ENCODE results near the gene RPS6KA3. TPM values are rescaled to one million over a fixed set of nuclear protein-coding genes. Genes with fewer than 3 reads are reported as not detected.

RPS6KA3 gene
- total and polyA plus RNA-seq, 2 experiments from 2014 or later = 38.6 to 99.4 TPM

- Histone ChIP-seq H3K4me1 (ENCODE audit: insufficient read depth) (no peaks in the 10 kb centered on the region), H3K36me3 (replicated peaks; ENCODE audit: insufficient read depth, low read depth) (no peaks in the 10 kb centered on the region), H3K79me2 (no peaks in the 10 kb centered on the region), H3K9me3 (ENCODE audit: low read depth) (no peaks in the 10 kb centered on the region), H3K4me3 (no peak overlapping the region), H3K27me3 (no peaks in the 10 kb centered on the region), H3K9me2 (replicated peaks; ENCODE audit: insufficient read depth) (no peaks in the 10 kb centered on the region), H3K4me2 (no peak overlapping the region), H4K20me1 (ENCODE audit: insufficient read depth, poor library complexity, severe bottlenecking) (no peaks in the 10 kb centered on the region), H3K27ac (no peak overlapping the region), H2AFZ (no peak overlapping the region)
- TF ChIP-seq CTCF (IDR thresholded peaks at IDR 0.05; ENCODE audit: poor library complexity) (no peak), EZH2 (IDR thresholded peaks at IDR 0.05; ENCODE audit: borderline replicate concordance) (no peak), EZH2phosphoT487 (IDR thresholded peaks at IDR 0.05; ENCODE audit: low read depth, severe bottlenecking, unreplicated experiment) (no peak)
- WGBS (ENCODE audit: low lambda C conversion rate, missing lambda C conversion rate) = 54% methylated on average over 1 of the region's 1 CpG
- no peak for DNase-seq (ENCODE audit: low spot score)
Observed at GRCh38 chrX:20284992-20285391, 18.3 kb upstream of the RPS6KA3 start.

GRCh38 chrX:20284444-20284843 lies 17.7 kb upstream of the RPS6KA3 start:
- Histone ChIP-seq H4K20me1 (ENCODE audit: insufficient read depth, poor library complexity, severe bottlenecking) (no peaks in the 10 kb centered on the region), H3K4me3 (no peak overlapping the region), H3K4me2 (no peak overlapping the region), H3K36me3 (replicated peaks; ENCODE audit: insufficient read depth, low read depth) (no peaks in the 10 kb centered on the region), H3K27me3 (no peaks in the 10 kb centered on the region), H3K79me2 (no peaks in the 10 kb centered on the region), H2AFZ (no peak overlapping the region), H3K9me3 (ENCODE audit: low read depth) (no peaks in the 10 kb centered on the region), H3K4me1 (ENCODE audit: insufficient read depth) (no peaks in the 10 kb centered on the region), H3K9me2 (replicated peaks; ENCODE audit: insufficient read depth) (no peaks in the 10 kb centered on the region), H3K27ac (no peak overlapping the region)
- no peak for DNase-seq (ENCODE audit: low spot score)
- TF ChIP-seq CTCF (IDR thresholded peaks at IDR 0.05; ENCODE audit: poor library complexity) = no peak
- no peak for TF ChIP-seq EZH2 (IDR thresholded peaks at IDR 0.05; ENCODE audit: borderline replicate concordance)
- TF ChIP-seq EZH2phosphoT487 (IDR thresholded peaks at IDR 0.05; ENCODE audit: low read depth, severe bottlenecking, unreplicated experiment) = no peak
- 71% methylated on average over 1 of the region's 1 CpG for WGBS (ENCODE audit: low lambda C conversion rate, missing lambda C conversion rate)

GRCh38 chrX:20280938-20281337 lies 14.2 kb upstream of the RPS6KA3 start:
- WGBS (ENCODE audit: low lambda C conversion rate, missing lambda C conversion rate) = 85% methylated on average over 4 of the region's 4 CpGs
- H3K27ac ChIP-seq = no peak overlapping the region
- H3K36me3 ChIP-seq (replicated peaks; ENCODE audit: insufficient read depth, low read depth) = no peaks in the 10 kb centered on the region
- H3K4me3 ChIP-seq = no peak overlapping the region
- H3K4me2 ChIP-seq = no peak overlapping the region
- H3K79me2 ChIP-seq = no peaks in the 10 kb centered on the region
- no peak overlapping the region for H2AFZ ChIP-seq
- no peaks in the 10 kb centered on the region for H3K4me1 ChIP-seq (ENCODE audit: insufficient read depth)
- no peaks in the 10 kb centered on the region for H3K27me3 ChIP-seq
- H4K20me1 ChIP-seq (ENCODE audit: insufficient read depth, poor library complexity, severe bottlenecking) = no peaks in the 10 kb centered on the region
- no peak for DNase-seq (ENCODE audit: low spot score)
- TF ChIP-seq EZH2phosphoT487 (IDR thresholded peaks at IDR 0.05; ENCODE audit: low read depth, severe bottlenecking, unreplicated experiment) (no peak), EZH2 (IDR thresholded peaks at IDR 0.05; ENCODE audit: borderline replicate concordance) (no peak), CTCF (IDR thresholded peaks at IDR 0.05; ENCODE audit: poor library complexity) (no peak)
- no peaks in the 10 kb centered on the region for H3K9me2 ChIP-seq (replicated peaks; ENCODE audit: insufficient read depth)
- H3K9me3 ChIP-seq (ENCODE audit: low read depth) = no peaks in the 10 kb centered on the region

GRCh38 chrX:20274121-20274520 lies 7.4 kb upstream of the RPS6KA3 start:
- no peaks in the 10 kb centered on the region for H3K27me3 ChIP-seq
- no peak for DNase-seq (ENCODE audit: low spot score)
- no peaks in the 10 kb centered on the region for H3K4me1 ChIP-seq (ENCODE audit: insufficient read depth)
- H3K4me3 ChIP-seq = no peak overlapping the region
- TF ChIP-seq EZH2 (IDR thresholded peaks at IDR 0.05; ENCODE audit: borderline replicate concordance) = no peak
- no peak for TF ChIP-seq EZH2phosphoT487 (IDR thresholded peaks at IDR 0.05; ENCODE audit: low read depth, severe bottlenecking, unreplicated experiment)
- no peak for TF ChIP-seq CTCF (IDR thresholded peaks at IDR 0.05; ENCODE audit: poor library complexity)
- no peak overlapping the region for H3K27ac ChIP-seq
- H3K9me3 ChIP-seq (ENCODE audit: low read depth) = no peaks in the 10 kb centered on the region
- no peak overlapping the region for H2AFZ ChIP-seq
- H3K9me2 ChIP-seq (replicated peaks; ENCODE audit: insufficient read depth) = no peaks in the 10 kb centered on the region
- no peak overlapping the region for H3K4me2 ChIP-seq
- H3K36me3 ChIP-seq (replicated peaks; ENCODE audit: insufficient read depth, low read depth) = no peaks in the 10 kb centered on the region
- WGBS (ENCODE audit: low lambda C conversion rate, missing lambda C conversion rate) = 50% methylated on average over 1 of the region's 1 CpG
- H4K20me1 ChIP-seq (ENCODE audit: insufficient read depth, poor library complexity, severe bottlenecking) = no peaks in the 10 kb centered on the region
- no peaks in the 10 kb centered on the region for H3K79me2 ChIP-seq
